ENCODE data around the gene LIPT2. TPM values are rescaled to one million over a fixed set of nuclear protein-coding genes. Genes with fewer than 3 reads are reported as not detected.

LIPT2 gene
- total RNA-seq, 4 donors from 2014 or later, result 0.45 to 3.4 (median 3.1) TPM

GRCh38 chr11:74534216-74534945 is 40.9 kb upstream of the LIPT2 start:
- ATAC-seq, result no peak
- Histone ChIP-seq H3K4me1 (no peaks in the 10 kb centered on the region), H3K27ac (no peak overlapping the region), H3K4me3 (no peak overlapping the region), H3K27me3 (no peaks in the 10 kb centered on the region), H3K9me3 (peaks cover 0 to 13% (median 0%) of the 10 kb centered on the region in 3 donors), H3K36me3 (no peaks in the 10 kb centered on the region)
- TF ChIP-seq CTCF (IDR thresholded peaks at IDR 0.05) (no peak), EP300 (IDR thresholded peaks at IDR 0.05) (no peak), POLR2A (IDR thresholded peaks at IDR 0.05) (no peak), POLR2AphosphoS5 (IDR thresholded peaks at IDR 0.05) (no peak)
- WGBS, 2 donors (ENCODE audit: low coverage in 1 of 2), result 68 to 79% methylated on average over 7 to 8 of the region's 8 CpGs

- H3K36me3 ChIP-seq, result no peaks in the 10 kb centered on the region
- no peak for ATAC-seq
- no peaks in the 10 kb centered on the region for H3K27me3 ChIP-seq
- no peak overlapping the region for H3K27ac ChIP-seq
- TF ChIP-seq EP300 (IDR thresholded peaks at IDR 0.05), result no peak
- TF ChIP-seq POLR2AphosphoS5 (IDR thresholded peaks at IDR 0.05), result no peak
- no peak for TF ChIP-seq POLR2A (IDR thresholded peaks at IDR 0.05)
- no peak for TF ChIP-seq CTCF (IDR thresholded peaks at IDR 0.05)
- H3K9me3 ChIP-seq, result peaks cover 0 to 13% (median 0%) of the 10 kb centered on the region in 3 donors
- H3K4me1 ChIP-seq, result no peaks in the 10 kb centered on the region
- no peak overlapping the region for H3K4me3 ChIP-seq
- 61 to 66% methylated on average over 5 to 6 of the region's 9 CpGs for WGBS, 2 donors (ENCODE audit: low coverage in 1 of 2)
Measured at GRCh38 chr11:74533421-74533820, 39.9 kb upstream of the LIPT2 start.

DNA sequence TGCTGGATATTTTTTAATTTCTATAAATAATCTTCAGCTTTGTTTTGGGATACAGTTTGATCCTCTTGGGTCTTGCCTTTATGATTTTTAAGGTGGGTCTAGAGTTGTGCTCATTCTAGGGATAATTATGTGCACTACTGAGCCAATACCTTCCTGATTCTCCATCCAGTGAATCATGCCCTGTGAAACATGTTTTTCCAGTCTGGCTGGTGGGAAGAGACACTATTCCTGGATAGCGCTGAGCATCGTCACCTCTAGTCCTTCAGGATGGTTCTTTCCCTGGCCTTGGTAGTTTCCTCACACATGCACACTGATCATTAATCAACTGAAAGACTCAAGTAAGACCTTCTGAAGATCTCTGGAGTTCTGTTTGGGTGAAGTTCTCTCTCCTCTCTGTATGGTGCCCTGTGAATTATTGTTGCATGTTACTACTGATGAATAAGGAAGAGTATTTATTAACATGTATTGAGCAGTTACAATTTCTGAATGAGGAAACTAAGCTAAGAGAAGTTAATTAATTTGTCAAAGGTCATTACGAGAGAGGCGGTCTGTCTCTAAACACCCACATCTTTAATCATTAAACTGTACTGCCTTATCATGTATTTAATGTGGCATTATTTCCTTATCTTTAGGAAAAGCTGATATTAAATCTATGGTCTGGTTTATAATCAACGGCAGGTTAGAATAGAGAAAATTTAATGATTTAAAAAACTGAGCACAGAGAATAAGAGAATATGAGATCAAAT is 39.1 kb upstream of the LIPT2 start:
- no peak for ATAC-seq
- H3K36me3 ChIP-seq, result no peaks in the 10 kb centered on the region
- 85 to 100% methylated on average over 3 to 5 of the region's 5 CpGs for WGBS, 2 donors (ENCODE audit: low coverage in 1 of 2)
- H3K9me3 ChIP-seq, result peaks cover 0 to 7% (median 0%) of the 10 kb centered on the region in 3 donors
- no peak for TF ChIP-seq POLR2A (IDR thresholded peaks at IDR 0.05)
- no peak for TF ChIP-seq EP300 (IDR thresholded peaks at IDR 0.05)
- no peak for TF ChIP-seq CTCF (IDR thresholded peaks at IDR 0.05)
- TF ChIP-seq POLR2AphosphoS5 (IDR thresholded peaks at IDR 0.05), result no peak
- no peaks in the 10 kb centered on the region for H3K4me1 ChIP-seq
- no peak overlapping the region for H3K27ac ChIP-seq
- no peaks in the 10 kb centered on the region for H3K27me3 ChIP-seq
- no peak overlapping the region for H3K4me3 ChIP-seq

DNA sequence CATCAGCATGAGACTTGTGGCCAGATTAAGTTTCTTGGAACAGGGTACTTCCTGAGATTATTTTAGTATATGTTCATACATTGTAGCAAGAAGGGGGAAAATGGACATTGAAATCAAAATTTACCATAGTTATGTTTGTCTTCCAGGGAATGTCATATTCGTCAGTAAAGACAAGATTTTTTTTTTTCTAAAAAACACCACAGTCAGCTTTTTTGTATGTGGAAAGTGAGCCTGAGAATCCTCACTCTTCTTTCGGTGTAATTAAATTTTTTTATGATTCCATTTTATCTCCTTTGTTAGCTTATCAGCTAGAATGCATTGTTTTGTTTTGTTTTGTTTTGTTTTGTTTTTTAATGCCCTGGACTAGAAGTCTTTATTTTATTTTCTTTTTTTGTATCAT is 31.5 kb upstream of the LIPT2 start:
- no peak for TF ChIP-seq POLR2AphosphoS5 (IDR thresholded peaks at IDR 0.05)
- TF ChIP-seq EP300 (IDR thresholded peaks at IDR 0.05), result no peak
- no peak for TF ChIP-seq POLR2A (IDR thresholded peaks at IDR 0.05)
- TF ChIP-seq CTCF (IDR thresholded peaks at IDR 0.05), result no peak
- H3K9me3 ChIP-seq, result no peaks in the 10 kb centered on the region
- ATAC-seq, result no peak

More for the DNA sequence above, 31.5 kb upstream of the LIPT2 start:
- Histone ChIP-seq H3K27ac (no peak overlapping the region), H3K27me3 (no peaks in the 10 kb centered on the region), H3K4me1 (no peaks in the 10 kb centered on the region), H3K4me3 (no peak overlapping the region), H3K36me3 (no peaks in the 10 kb centered on the region)
- WGBS, 2 donors (ENCODE audit: low coverage in 1 of 2), result 39 to 64% methylated on average over 2 of the region's 2 CpGs
